ENCODE data around the gene CLCN7. TPM values are rescaled to one million over a fixed set of nuclear protein-coding genes. Genes with fewer than 3 reads are reported as not detected.

CLCN7 gene
- total RNA-seq, 1 donor, result 161 TPM

DNA sequence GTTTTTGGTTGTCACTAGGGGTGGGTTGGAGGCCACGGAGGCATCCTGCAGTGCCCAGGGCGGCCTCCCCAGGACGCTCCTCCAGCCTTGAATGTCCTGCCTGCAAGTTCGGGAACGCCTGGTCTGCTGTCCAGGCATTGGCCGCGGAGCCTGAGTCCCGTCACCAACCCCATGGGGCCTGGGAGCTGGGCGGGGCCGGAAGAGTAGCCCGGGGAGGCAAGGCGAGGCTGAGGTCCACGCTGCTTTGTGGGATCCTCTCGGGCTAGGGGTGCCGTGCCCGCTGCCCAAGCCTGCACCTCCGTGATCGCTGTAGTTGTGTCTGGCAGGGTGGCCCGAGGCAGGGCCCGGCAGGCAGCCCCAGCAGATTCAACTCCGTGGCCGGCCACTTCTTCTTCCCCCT lies 31.1 kb upstream of the CLCN7 start:
- TF ChIP-seq, protein P1, sequence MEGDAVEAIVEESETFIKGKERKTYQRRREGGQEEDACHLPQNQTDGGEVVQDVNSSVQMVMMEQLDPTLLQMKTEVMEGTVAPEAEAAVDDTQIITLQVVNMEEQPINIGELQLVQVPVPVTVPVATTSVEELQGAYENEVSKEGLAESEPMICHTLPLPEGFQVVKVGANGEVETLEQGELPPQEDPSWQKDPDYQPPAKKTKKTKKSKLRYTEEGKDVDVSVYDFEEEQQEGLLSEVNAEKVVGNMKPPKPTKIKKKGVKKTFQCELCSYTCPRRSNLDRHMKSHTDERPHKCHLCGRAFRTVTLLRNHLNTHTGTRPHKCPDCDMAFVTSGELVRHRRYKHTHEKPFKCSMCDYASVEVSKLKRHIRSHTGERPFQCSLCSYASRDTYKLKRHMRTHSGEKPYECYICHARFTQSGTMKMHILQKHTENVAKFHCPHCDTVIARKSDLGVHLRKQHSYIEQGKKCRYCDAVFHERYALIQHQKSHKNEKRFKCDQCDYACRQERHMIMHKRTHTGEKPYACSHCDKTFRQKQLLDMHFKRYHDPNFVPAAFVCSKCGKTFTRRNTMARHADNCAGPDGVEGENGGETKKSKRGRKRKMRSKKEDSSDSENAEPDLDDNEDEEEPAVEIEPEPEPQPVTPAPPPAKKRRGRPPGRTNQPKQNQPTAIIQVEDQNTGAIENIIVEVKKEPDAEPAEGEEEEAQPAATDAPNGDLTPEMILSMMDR (IDR thresholded peaks at IDR 0.05; ENCODE audit: extremely low read depth, low read depth, low read length), result no peak
- no peak overlapping the region for H3K4me3 ChIP-seq (ENCODE audit: insufficient read depth, low read length)

DNA sequence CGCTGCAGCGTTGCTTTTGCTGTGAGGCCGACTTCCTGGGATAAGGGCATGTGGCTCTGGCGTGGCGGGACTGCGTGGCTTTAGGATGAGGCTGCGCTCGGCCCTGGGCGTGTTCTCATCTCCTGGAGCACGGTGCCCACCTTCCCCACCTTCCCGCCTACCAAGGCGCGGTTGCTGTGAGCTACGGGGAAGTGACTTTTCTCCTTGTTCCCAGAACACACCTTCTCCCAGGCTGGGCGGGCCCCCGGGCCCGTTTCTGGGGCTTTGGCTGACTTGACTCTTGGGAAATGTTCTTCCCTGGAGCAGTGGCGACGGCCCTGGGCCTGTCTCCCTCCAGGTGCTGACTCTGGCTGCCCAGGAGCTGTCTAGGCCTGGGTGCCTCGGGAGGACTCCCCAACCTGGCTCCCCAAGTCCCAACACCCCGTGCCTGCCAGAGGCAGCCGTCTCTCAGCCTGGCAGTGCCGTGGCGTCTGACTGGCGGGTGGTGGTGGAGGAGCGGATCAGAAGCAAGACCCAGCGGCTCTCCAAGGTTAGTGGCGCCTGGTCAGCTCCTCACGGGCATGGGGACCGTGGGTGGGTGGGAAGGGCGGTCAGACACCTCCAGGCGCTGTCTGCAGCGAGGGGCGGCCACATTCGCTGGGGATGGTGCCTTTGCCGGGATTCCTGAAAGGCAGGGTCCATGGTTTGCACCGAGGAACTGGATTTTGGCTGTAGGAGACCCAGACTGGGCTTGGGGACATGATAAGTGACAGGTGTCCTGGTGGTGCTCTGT lies 30.4 kb upstream of the CLCN7 start:
- peaks cover 18% of the 10 kb centered on the region for H3K36me3 ChIP-seq (ENCODE audit: insufficient read depth, low read length)
- no peak overlapping the region for H2AFZ ChIP-seq (ENCODE audit: low read length)
- H3K4me2 ChIP-seq (ENCODE audit: insufficient read depth, low read length), result no peak overlapping the region
- no peaks in the 10 kb centered on the region for H3K9me3 ChIP-seq (ENCODE audit: low read depth, low read length)
- DNase-seq (ENCODE audit: insufficient read length, low spot score, missing footprints), result no peak
- H3K4me3 ChIP-seq (ENCODE audit: insufficient read depth, low read length), result no peak overlapping the region
- no peaks in the 10 kb centered on the region for H3K79me2 ChIP-seq (ENCODE audit: insufficient read depth, low read length)
- TF ChIP-seq, protein P1 (IDR thresholded peaks at IDR 0.05; ENCODE audit: extremely low read depth, low read depth, low read length), result no peak
- H3K4me1 ChIP-seq (ENCODE audit: insufficient read depth, low read length), result no peaks in the 10 kb centered on the region
- H3K27ac ChIP-seq (ENCODE audit: low read depth, low read length), result no peak overlapping the region
- no peaks in the 10 kb centered on the region for H3K27me3 ChIP-seq (ENCODE audit: insufficient read depth, low read length)
- H4K20me1 ChIP-seq (ENCODE audit: insufficient read depth, low read length), result no peaks in the 10 kb centered on the region

More for the DNA sequence above, 31.1 kb upstream of the CLCN7 start:
- Histone ChIP-seq H3K79me2 (ENCODE audit: insufficient read depth, low read length) (no peaks in the 10 kb centered on the region), H3K36me3 (ENCODE audit: insufficient read depth, low read length) (peaks cover 18% of the 10 kb centered on the region), H3K9me3 (ENCODE audit: low read depth, low read length) (no peaks in the 10 kb centered on the region), H3K4me1 (ENCODE audit: insufficient read depth, low read length) (no peaks in the 10 kb centered on the region), H3K27ac (ENCODE audit: low read depth, low read length) (no peak overlapping the region), H3K27me3 (ENCODE audit: insufficient read depth, low read length) (no peaks in the 10 kb centered on the region), H3K4me2 (ENCODE audit: insufficient read depth, low read length) (no peak overlapping the region), H4K20me1 (ENCODE audit: insufficient read depth, low read length) (no peaks in the 10 kb centered on the region), H2AFZ (ENCODE audit: low read length) (no peak overlapping the region)
- DNase-seq (ENCODE audit: insufficient read length, low spot score, missing footprints), result no peak

DNA sequence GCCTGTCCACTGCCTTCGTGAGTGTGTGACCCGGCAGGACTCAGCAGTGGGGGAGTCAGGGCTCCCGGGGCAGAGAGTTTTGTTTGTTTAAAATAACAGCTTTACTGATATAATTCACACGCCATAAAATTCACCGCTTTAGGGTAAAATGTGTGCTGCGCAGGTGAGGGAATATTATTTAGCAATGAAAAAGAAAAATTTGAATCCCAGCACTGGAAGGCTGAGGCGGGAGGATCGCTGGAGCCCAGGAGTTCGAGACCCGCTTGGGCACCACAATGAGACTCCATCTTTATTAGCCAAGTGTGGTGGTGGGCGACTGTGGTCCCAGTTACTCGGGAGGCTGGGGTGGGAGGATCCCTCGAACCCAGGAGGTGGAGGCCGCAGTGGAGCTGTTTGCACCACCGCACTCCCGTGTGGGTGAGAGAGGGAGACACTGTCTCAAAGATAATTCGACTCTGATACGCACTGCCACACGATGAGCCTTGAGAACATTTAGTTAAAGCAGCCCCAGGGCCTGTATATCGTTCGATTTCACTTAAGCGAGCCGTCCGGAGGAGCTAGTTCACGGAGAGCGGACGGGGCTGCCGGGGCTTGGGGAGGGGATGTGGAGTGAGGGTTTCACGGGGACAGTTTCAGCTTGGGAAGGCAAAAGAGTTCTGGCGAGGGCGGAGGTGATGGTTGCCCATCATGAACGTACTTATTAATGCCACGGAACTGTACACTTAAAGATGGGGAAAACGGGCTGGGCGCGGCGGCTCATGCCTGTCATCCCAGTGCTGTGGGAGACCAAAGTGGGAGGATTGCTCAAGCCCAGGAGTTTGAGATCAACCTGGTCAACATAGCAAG lies 28.5 kb upstream of the CLCN7 start:
- no peak overlapping the region for H3K4me3 ChIP-seq (ENCODE audit: insufficient read depth, low read length)
- no peaks in the 10 kb centered on the region for H3K27me3 ChIP-seq (ENCODE audit: insufficient read depth, low read length)
- no peaks in the 10 kb centered on the region for H3K79me2 ChIP-seq (ENCODE audit: insufficient read depth, low read length)
- TF ChIP-seq, protein P1 (IDR thresholded peaks at IDR 0.05; ENCODE audit: extremely low read depth, low read depth, low read length), result no peak
- H3K4me2 ChIP-seq (ENCODE audit: insufficient read depth, low read length), result no peak overlapping the region
- no peak overlapping the region for H3K27ac ChIP-seq (ENCODE audit: low read depth, low read length)
- no peaks in the 10 kb centered on the region for H3K4me1 ChIP-seq (ENCODE audit: insufficient read depth, low read length)
- no peak for DNase-seq (ENCODE audit: insufficient read length, low spot score, missing footprints)
- no peak overlapping the region for H2AFZ ChIP-seq (ENCODE audit: low read length)
- H3K9me3 ChIP-seq (ENCODE audit: low read depth, low read length), result no peaks in the 10 kb centered on the region
- H4K20me1 ChIP-seq (ENCODE audit: insufficient read depth, low read length), result no peaks in the 10 kb centered on the region
- H3K36me3 ChIP-seq (ENCODE audit: insufficient read depth, low read length), result peaks cover 21% of the 10 kb centered on the region
